ENCODE measurements around the gene PLCH2.

PLCH2 gene

GRCh38 chr1:2501041-2501819 lies 25.1 kb downstream of the PLCH2 start:
- DNase-seq (ENCODE audit: low spot score) = no peak

GRCh38 chr1:2501820-2502119 lies 25.7 kb downstream of the PLCH2 start:
- DNase-seq (ENCODE audit: low spot score) = no peak

- DNase-seq (ENCODE audit: low spot score) = no peak
Measured at GRCh38 chr1:2502210-2502609, 26.1 kb downstream of the PLCH2 start.

- no peak for DNase-seq (ENCODE audit: low spot score)
Measured at GRCh38 chr1:2502661-2503553, 26.8 kb downstream of the PLCH2 start.

GRCh38 chr1:2503554-2504224 lies 27.6 kb downstream of the PLCH2 start:
- no peak for DNase-seq (ENCODE audit: low spot score)

- no peak for DNase-seq (ENCODE audit: low spot score)
Measured at GRCh38 chr1:2504225-2504948, 28.3 kb downstream of the PLCH2 start.

- DNase-seq (ENCODE audit: low spot score) = no peak
Measured at GRCh38 chr1:2504949-2505272, 28.8 kb downstream of the PLCH2 start.

GRCh38 chr1:2505461-2505994 lies 29.4 kb downstream of the PLCH2 start:
- DNase-seq (ENCODE audit: low spot score) = no peak

GRCh38 chr1:2506007-2506860 lies 30.1 kb downstream of the PLCH2 start:
- DNase-seq (ENCODE audit: low spot score) = no peak

GRCh38 chr1:2506901-2507565 lies 30.9 kb downstream of the PLCH2 start:
- DNase-seq (ENCODE audit: low spot score) = no peak

- no peak for DNase-seq (ENCODE audit: low spot score)
Measured at GRCh38 chr1:2507744-2508155, 31.7 kb downstream of the PLCH2 start.

GRCh38 chr1:2508180-2508579 lies 32.1 kb downstream of the PLCH2 start:
- DNase-seq (ENCODE audit: low spot score) = no peak

- no peak for DNase-seq (ENCODE audit: low spot score)
Measured at GRCh38 chr1:2508751-2509150, 32.7 kb downstream of the PLCH2 start.

- no peak for DNase-seq (ENCODE audit: low spot score)
Measured at GRCh38 chr1:2509589-2509988, 33.5 kb downstream of the PLCH2 start.

GRCh38 chr1:2510366-2511155 lies 34.5 kb downstream of the PLCH2 start:
- no peak for DNase-seq (ENCODE audit: low spot score)

GRCh38 chr1:2512862-2513421 lies 36.9 kb downstream of the PLCH2 start:
- no peak for DNase-seq (ENCODE audit: low spot score)

- DNase-seq (ENCODE audit: low spot score) = no peak
Measured at GRCh38 chr1:2513939-2514652, 38.0 kb downstream of the PLCH2 start.

- no peak for DNase-seq (ENCODE audit: low spot score)
Measured at GRCh38 chr1:2514863-2515762, 39.0 kb downstream of the PLCH2 start.
